ENCODE measurements around the gene UBD.

UBD gene

GRCh38 chr6:29584821-29585220 is 25.3 kb upstream of the UBD start, which contains the start of gene OR2H2:
Gene OR2H2, plus strand, starts transcription at chr6:29585121. Its CDS starts 2,824 bp downstream, at chr6:29587945.
- H3K9me3 Mint-ChIP-seq, result no peaks in the 10 kb centered on the region
- no peak within 1 kb of the TSS for H3K4me3 Mint-ChIP-seq

DNA sequence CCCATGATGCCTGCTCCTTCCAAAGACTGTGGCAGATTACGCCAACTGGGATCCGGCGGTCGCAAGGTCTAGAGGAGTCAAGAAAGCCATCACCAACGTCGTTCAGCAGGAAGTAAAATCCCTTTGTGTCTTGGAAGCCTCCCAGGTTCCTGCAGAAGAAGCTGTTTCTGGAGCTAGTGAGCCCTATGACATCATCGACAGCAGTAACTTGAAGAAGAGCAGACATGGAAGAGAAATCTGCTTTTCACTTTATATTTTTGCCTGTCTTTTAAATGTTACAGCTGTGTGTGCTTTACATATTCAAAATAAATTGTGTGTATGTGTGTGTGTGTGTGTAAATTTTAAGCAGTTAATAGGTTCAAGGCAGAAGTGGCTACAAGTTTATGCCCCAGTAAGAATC is 18.0 kb upstream of the UBD start:
- H3K4me3 Mint-ChIP-seq, result no peak overlapping the region
- DNase-seq (no peak), ATAC-seq (replicated peaks) (no peak)
- no peaks in the 10 kb centered on the region for H3K4me1 Mint-ChIP-seq (ENCODE audit: low read depth in 2 of 2)
- no peaks in the 10 kb centered on the region for H3K9me3 Mint-ChIP-seq
- H3K27me3 Mint-ChIP-seq, result peaks cover 62 to 74% of the 10 kb centered on the region in 2 donors
- no peak overlapping the region for H3K27ac Mint-ChIP-seq
- H3K36me3 Mint-ChIP-seq (ENCODE audit: insufficient read depth), result peaks cover 3% of the 10 kb centered on the region

More at GRCh38 chr6:29584821-29585220, 25.3 kb upstream of the UBD start, which contains the start of gene OR2H2:
- Mint-ChIP-seq H3K36me3 (ENCODE audit: insufficient read depth) (no peaks in the 10 kb centered on the region), H3K27ac (no peak within 1 kb of the TSS), H3K4me1 (ENCODE audit: low read depth in 2 of 2) (no peaks in the 10 kb centered on the region), H3K27me3 (peaks cover 67 to 72% of the 10 kb centered on the region in 2 donors)
- DNase-seq (no peak), ATAC-seq (replicated peaks) (no peak)

DNA sequence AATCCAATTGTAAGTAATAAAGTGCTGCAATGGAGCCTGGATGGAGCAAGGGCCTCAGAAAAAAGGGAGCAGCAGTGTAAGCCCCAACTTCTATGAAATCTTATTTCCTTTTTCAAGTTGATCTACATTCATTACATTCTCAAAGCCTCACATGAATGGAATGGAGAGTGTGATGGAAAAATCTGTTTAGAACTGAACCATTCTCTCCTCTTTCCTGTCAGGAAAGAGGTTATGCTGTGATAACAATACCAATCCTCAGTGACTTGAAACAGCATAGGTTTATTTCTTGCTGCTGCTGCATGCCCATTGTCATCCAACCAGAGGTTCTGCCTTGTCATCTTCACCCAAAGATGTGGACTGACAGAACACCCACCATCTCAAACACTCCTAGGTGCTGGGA is 16.5 kb upstream of the UBD start:
- peaks cover 3% of the 10 kb centered on the region for H3K36me3 Mint-ChIP-seq (ENCODE audit: insufficient read depth)
- H3K4me3 Mint-ChIP-seq, result no peak overlapping the region
- H3K27ac Mint-ChIP-seq, result no peak overlapping the region
- no peak for ATAC-seq (replicated peaks)
- no peak for DNase-seq
- peaks cover 69 to 71% of the 10 kb centered on the region in 2 donors for H3K27me3 Mint-ChIP-seq
- no peaks in the 10 kb centered on the region for H3K4me1 Mint-ChIP-seq (ENCODE audit: low read depth in 2 of 2)
- H3K9me3 Mint-ChIP-seq, result no peaks in the 10 kb centered on the region

GRCh38 chr6:29567991-29568390 is 8.5 kb upstream of the UBD start:
- H3K27ac Mint-ChIP-seq, result no peak overlapping the region
- DNase-seq (no peak), ATAC-seq (replicated peaks) (no peak)
- peaks cover 47 to 54% of the 10 kb centered on the region in 2 donors for H3K27me3 Mint-ChIP-seq
- H3K4me1 Mint-ChIP-seq (ENCODE audit: low read depth in 2 of 2), result peaks cover 0 to 3% of the 10 kb centered on the region in 2 donors
- H3K4me3 Mint-ChIP-seq, result no peak overlapping the region
- no peaks in the 10 kb centered on the region for H3K36me3 Mint-ChIP-seq (ENCODE audit: insufficient read depth)
- no peaks in the 10 kb centered on the region for H3K9me3 Mint-ChIP-seq

GRCh38 chr6:29567541-29567940 is 8.0 kb upstream of the UBD start:
- Mint-ChIP-seq H3K27ac (no peak overlapping the region), H3K4me1 (ENCODE audit: low read depth in 2 of 2) (peaks cover 0 to 4% of the 10 kb centered on the region in 2 donors), H3K36me3 (ENCODE audit: insufficient read depth) (no peaks in the 10 kb centered on the region), H3K9me3 (no peaks in the 10 kb centered on the region), H3K4me3 (no peak overlapping the region), H3K27me3 (peaks cover 51 to 59% of the 10 kb centered on the region in 2 donors)
- no peak for ATAC-seq (replicated peaks)
- no peak for DNase-seq

DNA sequence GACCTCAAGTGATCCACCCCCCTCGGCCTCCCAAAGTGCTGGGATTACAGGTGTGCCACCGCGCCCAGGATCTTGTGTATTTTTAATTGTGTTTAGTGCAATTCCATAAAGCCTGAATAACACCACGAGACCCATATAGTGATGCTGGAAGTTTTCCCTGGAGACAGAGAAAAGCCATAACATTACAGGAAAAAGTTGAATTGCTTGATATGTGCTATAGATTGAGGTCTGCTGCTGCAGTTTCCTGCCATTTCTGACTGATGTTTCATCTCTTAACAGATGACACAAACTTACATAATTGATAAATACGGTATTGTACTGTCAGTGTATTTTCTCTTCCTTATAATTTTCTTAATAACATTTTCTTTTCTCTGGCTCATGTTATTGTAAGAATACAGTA is 7.3 kb upstream of the UBD start:
- Mint-ChIP-seq H3K27me3 (peaks cover 52 to 57% of the 10 kb centered on the region in 2 donors), H3K4me1 (ENCODE audit: low read depth in 2 of 2) (peaks cover 0 to 4% of the 10 kb centered on the region in 2 donors)

GRCh38 chr6:29564875-29565274 is 5.3 kb upstream of the UBD start:
- Mint-ChIP-seq H3K4me3 (no peak overlapping the region), H3K36me3 (ENCODE audit: insufficient read depth) (no peaks in the 10 kb centered on the region), H3K4me1 (ENCODE audit: low read depth in 2 of 2) (peaks cover 0 to 4% of the 10 kb centered on the region in 2 donors), H3K27ac (no peak overlapping the region), H3K27me3 (peaks cover 63 to 66% of the 10 kb centered on the region in 2 donors), H3K9me3 (no peaks in the 10 kb centered on the region)
- ATAC-seq (replicated peaks) (no peak), DNase-seq (no peak)

More for the DNA sequence above, 7.3 kb upstream of the UBD start:
- Mint-ChIP-seq H3K9me3 (no peaks in the 10 kb centered on the region), H3K27ac (no peak overlapping the region), H3K36me3 (ENCODE audit: insufficient read depth) (no peaks in the 10 kb centered on the region), H3K4me3 (no peak overlapping the region)
- ATAC-seq (replicated peaks) (no peak), DNase-seq (no peak)

- Mint-ChIP-seq H3K4me3 (no peak overlapping the region), H3K36me3 (ENCODE audit: insufficient read depth) (no peaks in the 10 kb centered on the region), H3K27me3 (peaks cover 74 to 78% of the 10 kb centered on the region in 2 donors), H3K27ac (no peak overlapping the region), H3K9me3 (no peaks in the 10 kb centered on the region), H3K4me1 (ENCODE audit: low read depth in 2 of 2) (peaks cover 0 to 4% of the 10 kb centered on the region in 2 donors)
- ATAC-seq (replicated peaks) (no peak), DNase-seq (no peak)
These were observed 4.0 kb upstream of the UBD start for GRCh38 chr6:29563435-29563965.

DNA sequence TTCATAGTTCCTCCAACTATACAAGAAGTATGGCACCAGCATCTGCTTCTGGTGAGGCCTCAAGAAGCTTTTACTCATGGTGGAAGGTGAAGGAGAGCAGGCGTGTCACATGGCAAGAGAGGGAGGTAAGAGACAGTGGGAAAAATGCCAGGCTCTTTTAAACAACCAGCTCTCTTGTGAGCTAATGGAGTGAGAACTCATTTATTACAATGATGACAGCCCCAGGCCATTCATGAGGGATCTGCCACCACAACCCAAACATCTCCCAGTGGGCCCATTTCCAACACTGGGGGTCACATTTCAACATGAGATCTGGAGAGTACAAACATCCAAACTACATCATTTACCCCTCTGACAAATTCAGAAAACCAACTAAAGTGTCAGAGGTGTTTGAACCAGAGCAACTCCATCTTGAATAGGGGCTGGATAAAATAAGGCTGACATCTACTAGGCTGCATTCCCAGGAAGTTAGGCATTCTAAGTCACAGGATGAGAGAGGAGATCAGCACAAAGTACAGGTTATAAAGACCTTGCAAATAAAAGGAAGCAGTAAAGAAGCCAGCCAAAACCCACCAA is 2.2 kb upstream of the UBD start:
- H3K4me3 Mint-ChIP-seq, result no peak overlapping the region
- H3K27me3 Mint-ChIP-seq, result peaks cover 75 to 76% of the 10 kb centered on the region in 2 donors
- DNase-seq (no peak), ATAC-seq (replicated peaks) (no peak)
- no peak overlapping the region for H3K27ac Mint-ChIP-seq
- no peaks in the 10 kb centered on the region for H3K36me3 Mint-ChIP-seq (ENCODE audit: insufficient read depth)
- no peaks in the 10 kb centered on the region for H3K9me3 Mint-ChIP-seq
- peaks cover 0 to 4% of the 10 kb centered on the region in 2 donors for H3K4me1 Mint-ChIP-seq (ENCODE audit: low read depth in 2 of 2)

DNA sequence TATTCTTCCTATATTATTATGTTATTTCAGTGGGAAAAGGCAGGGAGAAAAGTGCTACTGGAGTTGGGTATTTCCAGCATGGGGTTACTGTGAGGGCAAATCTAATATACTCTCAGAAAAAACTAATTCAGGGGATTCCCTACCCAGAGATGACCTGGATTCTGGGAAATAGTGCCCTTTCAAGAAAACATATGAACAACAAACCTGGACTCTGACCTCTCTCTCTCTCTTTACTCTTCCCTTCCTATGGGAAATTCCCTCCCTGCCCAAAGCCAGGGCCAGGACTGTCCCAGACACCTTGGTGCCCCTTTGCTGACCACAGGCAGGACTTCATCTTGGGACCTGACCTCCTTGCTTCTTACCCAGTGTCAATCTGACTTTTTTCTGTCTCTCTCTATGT is 1.6 kb upstream of the UBD start:
- Mint-ChIP-seq H3K9me3 (no peaks in the 10 kb centered on the region), H3K27ac (no peak overlapping the region), H3K4me3 (no peak overlapping the region), H3K4me1 (ENCODE audit: low read depth in 2 of 2) (peaks cover 0 to 4% of the 10 kb centered on the region in 2 donors), H3K27me3 (peaks cover 76 to 79% of the 10 kb centered on the region in 2 donors), H3K36me3 (ENCODE audit: insufficient read depth) (no peaks in the 10 kb centered on the region)
- DNase-seq, result no peak
- ATAC-seq (replicated peaks), result no peak

GRCh38 chr6:29558439-29559079 is 973 bp downstream of the UBD start:
- DNase-seq (no peak), ATAC-seq (replicated peaks) (no peak)
- Mint-ChIP-seq H3K27me3 (peaks cover 87 to 93% of the 10 kb centered on the region in 2 donors), H3K9me3 (no peaks in the 10 kb centered on the region), H3K36me3 (ENCODE audit: insufficient read depth) (no peaks in the 10 kb centered on the region), H3K4me1 (ENCODE audit: low read depth in 2 of 2) (peaks cover 6 to 8% of the 10 kb centered on the region in 2 donors), H3K27ac (no peak overlapping the region), H3K4me3 (no peak overlapping the region)

DNA sequence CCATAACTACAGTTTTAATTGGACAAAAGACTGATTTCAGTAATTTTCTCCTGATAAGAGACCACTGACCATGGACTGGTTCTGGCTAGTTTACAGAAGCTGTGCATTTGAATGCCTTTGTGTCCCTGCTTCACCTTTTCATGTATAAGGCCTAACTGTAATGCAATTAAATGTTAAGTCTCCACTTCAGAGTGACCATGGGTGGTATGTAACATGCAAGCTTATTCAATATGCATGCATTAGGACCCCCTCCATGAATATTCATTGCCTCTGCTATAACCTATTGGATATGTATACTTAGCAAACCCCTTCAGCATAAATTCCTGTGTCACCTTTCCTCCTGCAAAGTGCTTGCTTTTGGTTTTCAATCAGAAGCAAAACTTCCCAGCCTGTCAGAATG is 2.2 kb downstream of the UBD start:
- Mint-ChIP-seq H3K4me1 (ENCODE audit: low read depth in 2 of 2) (peaks cover 10 to 12% of the 10 kb centered on the region in 2 donors), H3K4me3 (no peak overlapping the region), H3K27ac (no peak overlapping the region), H3K9me3 (no peaks in the 10 kb centered on the region), H3K36me3 (ENCODE audit: insufficient read depth) (no peaks in the 10 kb centered on the region), H3K27me3 (peaks cover 84 to 89% of the 10 kb centered on the region in 2 donors)
- no peak for ATAC-seq (replicated peaks)
- DNase-seq, result no peak

- no peak for ATAC-seq (replicated peaks)
- no peak for DNase-seq
- no peaks in the 10 kb centered on the region for H3K9me3 Mint-ChIP-seq
- peaks cover 73 to 77% of the 10 kb centered on the region in 2 donors for H3K27me3 Mint-ChIP-seq
- no peak overlapping the region for H3K4me3 Mint-ChIP-seq
- H3K36me3 Mint-ChIP-seq (ENCODE audit: insufficient read depth), result no peaks in the 10 kb centered on the region
- no peak overlapping the region for H3K27ac Mint-ChIP-seq
- peaks cover 10 to 12% of the 10 kb centered on the region in 2 donors for H3K4me1 Mint-ChIP-seq (ENCODE audit: low read depth in 2 of 2)
These were observed 4.8 kb downstream of the UBD start for GRCh38 chr6:29554764-29555163.

Data from effector memory CD8-positive, alpha-beta T cell (primary cell).